Left ventricle myocardium superior (tissue), 1 donor: ENCODE data around the gene TBC1D5. TPM values are rescaled to one million over a fixed set of nuclear protein-coding genes. Genes with fewer than 3 reads are reported as not detected.
"Not testable (repeated sequence)": the region's sequence is repeated elsewhere in the genome, so short reads cannot be mapped to it uniquely, and the experiment has no call there.

Source experiments
- ATAC-seq: fragments of 200-7000 bp; cut with Tn5 transposase; one replicate; pipeline ENCODE4 v1.9.1; 2020; ENCODE audit warnings: mild to moderate bottlenecking, moderate library complexity
- DNase-seq: peaks from one replicate; pipeline ENCODE4 v3.0.0-alpha.2; 2020
- intact Hi-C: fragments of 100-400 bp; cut with micrococcal nuclease; formaldehyde crosslinking; loops from one replicate; pipeline ENCODE4 v1.11.0; 2022
- total RNA-seq: library from RNA; stranded (reverse); fragmentation: NEBNext Ultra II Directional; extraction: Animal tissue kit (Norgen Biotek cat#: 25700); gene quantifications from one replicate; pipeline ENCODE4 v1.2.1, GENCODE V29; 2021
- donor health status: DM: no; HTN: yes; CAD: no; lungs with severe emphysema.

TBC1D5 gene
- total RNA-seq, 1 donor from 2014 or later: 27.1 TPM

- ATAC-seq (peak; percentile 77), DNase-seq (peak; percentile 52)
- intact Hi-C loops: no loop called here
These were observed 12.0 kb downstream of the TBC1D5 start for GRCh38 chr3:17730318-17730967.

DNA sequence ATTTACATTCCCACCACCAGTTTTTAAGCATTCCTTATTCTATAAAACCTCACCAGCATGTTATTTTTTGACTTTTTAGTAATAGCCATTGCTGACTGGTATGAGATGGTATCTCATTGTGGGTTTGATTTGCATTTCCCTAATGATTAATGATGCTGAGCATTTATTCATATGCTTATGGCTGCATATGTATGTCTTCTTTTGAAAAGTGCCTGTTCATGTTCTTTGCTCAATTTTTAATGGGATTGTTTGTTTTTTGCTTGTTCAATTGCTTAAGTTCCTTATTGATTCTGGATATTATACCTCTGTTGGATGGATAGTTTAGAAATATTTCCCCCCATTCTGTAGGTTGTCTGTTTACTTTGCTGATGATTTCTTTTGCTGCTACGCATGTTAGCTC, 16.1 kb downstream of the TBC1D5 start:
- intact Hi-C loops: no loop called here
- no peak for ATAC-seq
- DNase-seq: no peak

DNA sequence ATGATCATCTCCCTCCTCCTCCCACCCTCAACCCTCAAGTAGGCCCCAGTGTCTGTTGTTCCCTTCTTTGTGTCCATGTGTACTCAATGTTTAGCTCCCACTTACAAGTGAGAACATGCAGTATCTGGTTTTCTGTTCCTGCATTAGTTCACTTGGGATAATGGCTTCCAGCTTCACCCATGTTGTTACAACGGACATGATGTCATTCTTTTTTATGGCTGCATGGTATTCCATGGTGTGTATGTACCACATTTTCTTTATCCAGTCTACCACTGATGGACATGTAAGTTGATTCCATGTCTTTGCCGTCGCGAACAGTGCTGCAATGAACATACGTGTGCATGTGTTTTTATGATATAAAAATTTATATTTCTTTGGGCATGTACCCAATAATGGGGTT, 16.6 kb downstream of the TBC1D5 start:
- intact Hi-C loops, ATAC-seq, DNase-seq: not testable (repeated sequence)

- ATAC-seq (no peak), DNase-seq (no peak)
- intact Hi-C loops: no loop called here
These were observed 17.5 kb downstream of the TBC1D5 start for GRCh38 chr3:17724948-17725347.

DNA sequence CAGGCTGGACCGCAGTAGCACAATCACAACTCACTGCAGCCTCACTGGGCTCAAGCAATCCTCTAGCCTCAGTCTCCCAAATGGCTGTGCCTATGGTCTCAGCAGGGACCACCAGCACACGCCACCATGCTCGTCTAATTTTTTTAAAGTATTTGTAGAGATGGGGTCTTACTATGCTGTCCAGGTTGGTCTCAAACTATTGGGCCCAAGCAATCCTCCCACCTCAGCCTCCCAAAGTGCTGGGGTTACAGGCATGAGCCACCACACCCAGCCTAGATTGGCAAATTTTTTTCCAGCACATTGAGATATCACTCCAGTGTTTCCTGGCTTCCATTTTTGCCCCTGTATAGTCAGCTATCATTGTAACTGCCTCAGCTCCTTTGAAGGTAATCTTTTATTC, 18.3 kb downstream of the TBC1D5 start:
- DNase-seq (no peak), ATAC-seq (no peak)
- intact Hi-C loops: no loop called here

DNA sequence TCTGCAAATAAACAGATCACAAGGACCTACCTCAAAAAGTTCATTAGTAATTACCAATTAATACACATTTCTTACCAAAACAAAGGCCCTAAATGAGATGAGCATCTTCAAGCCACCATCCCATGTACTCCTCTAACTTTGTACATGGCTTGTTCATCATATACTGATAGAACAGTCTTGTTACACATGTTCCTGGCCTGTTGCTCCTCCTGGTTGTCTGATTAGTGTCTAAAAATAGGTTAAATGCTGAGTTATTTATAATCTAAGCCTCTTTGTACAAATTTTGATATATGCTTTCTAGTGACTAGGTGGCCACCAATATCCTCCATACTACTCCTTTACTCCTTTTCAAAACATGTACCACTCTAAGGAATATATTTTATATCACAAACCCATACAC, 25.0 kb downstream of the TBC1D5 start:
- no peak for DNase-seq
- intact Hi-C loops: no loop called here
- ATAC-seq: peak; percentile 74

DNA sequence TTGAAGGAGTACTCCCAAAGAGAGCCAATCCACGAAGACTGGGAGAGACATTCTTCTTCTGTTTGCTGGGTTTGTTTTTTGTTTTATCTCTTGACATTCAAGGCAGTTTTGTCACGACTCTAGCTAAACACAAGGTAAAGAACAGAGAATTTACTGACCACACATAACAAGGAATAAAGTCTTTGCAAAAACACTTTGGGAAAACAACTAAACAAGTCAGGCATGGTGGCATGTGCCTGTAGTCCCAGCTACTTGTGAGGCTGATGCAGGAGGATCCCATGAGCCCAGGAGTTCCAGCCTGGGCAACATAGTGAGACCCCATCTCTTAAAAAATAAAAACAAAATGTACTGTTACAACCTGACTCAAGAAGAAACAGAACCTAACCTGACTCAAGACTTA, 28.0 kb downstream of the TBC1D5 start:
- DNase-seq (no peak), ATAC-seq (no peak)
- intact Hi-C loops: no loop called here

DNA sequence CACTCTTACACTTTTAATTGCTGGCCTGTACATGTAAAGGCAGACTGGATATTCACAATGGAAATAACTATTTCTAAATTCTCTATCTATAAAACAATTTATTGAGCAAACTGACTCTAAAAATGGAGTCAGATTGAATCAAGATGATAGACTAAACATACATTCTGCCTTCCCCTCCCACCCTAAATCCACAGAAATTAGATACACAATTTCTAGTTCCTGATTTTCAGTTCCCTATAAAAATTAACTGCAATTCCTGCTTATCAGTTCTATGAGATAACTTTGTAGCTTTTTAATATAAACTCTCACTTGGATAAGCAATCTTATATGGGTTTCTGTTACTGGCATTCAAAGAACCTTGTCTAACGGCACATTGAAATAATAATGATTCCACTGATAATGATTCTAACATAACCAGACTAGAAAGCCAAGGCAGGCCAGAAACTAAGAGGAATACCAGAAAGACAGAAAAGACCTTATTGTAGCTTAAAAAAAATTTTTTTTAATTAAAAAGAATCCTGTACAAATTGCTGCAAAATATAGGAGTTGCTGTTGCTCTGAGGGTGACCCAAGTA, 33.1 kb downstream of the TBC1D5 start:
- no peak for ATAC-seq
- DNase-seq: no peak
- intact Hi-C loops: no loop called here

GRCh38 chr3:17707813-17708543, 34.5 kb downstream of the TBC1D5 start:
- intact Hi-C loops: no loop called here
- no peak for ATAC-seq
- DNase-seq: no peak

DNA sequence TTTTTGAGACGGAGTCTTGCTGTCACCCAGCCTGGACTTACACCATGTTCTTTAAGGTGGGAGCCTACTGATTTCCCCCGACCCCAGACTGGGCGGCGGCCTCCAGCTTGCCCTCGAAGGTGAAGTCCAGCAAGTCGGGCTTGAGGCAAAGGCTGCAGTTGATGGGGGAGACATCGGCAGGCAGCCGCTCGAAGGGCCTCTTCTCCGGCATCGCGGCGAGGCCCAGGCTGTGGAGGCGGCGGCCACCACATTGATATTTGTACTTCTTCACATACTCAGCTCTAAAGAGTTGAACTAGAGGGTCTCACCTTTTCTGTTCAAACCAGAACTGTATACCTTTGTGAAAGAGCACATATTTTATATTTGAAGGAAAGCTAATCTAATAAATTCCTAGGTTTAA, 36.4 kb downstream of the TBC1D5 start:
- intact Hi-C loops, ATAC-seq, DNase-seq: not testable (repeated sequence)

GRCh38 chr3:17699815-17700214, 42.6 kb downstream of the TBC1D5 start:
- intact Hi-C loops, DNase-seq, ATAC-seq: not testable (repeated sequence)

- DNase-seq, intact Hi-C loops, ATAC-seq: not testable (repeated sequence)
These were observed 46.8 kb downstream of the TBC1D5 start for GRCh38 chr3:17695665-17696064.

DNA sequence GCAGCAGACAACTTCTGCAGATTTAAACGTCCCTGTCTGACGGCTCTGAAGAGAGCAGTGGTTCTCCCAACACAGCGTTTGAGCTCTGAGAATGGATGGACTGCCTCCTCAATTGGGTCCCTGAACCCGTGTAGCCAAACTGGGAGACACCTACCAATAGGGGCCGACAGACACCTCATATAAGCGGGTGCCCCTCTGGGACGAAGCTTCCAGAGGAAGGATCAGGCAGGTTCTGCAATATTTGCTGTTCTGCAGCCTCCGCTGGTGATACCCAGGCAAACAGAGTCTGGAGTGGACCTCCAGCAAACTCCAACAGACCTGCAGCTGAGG, 48.8 kb downstream of the TBC1D5 start:
- ATAC-seq, intact Hi-C loops, DNase-seq: not testable (repeated sequence)

DNA sequence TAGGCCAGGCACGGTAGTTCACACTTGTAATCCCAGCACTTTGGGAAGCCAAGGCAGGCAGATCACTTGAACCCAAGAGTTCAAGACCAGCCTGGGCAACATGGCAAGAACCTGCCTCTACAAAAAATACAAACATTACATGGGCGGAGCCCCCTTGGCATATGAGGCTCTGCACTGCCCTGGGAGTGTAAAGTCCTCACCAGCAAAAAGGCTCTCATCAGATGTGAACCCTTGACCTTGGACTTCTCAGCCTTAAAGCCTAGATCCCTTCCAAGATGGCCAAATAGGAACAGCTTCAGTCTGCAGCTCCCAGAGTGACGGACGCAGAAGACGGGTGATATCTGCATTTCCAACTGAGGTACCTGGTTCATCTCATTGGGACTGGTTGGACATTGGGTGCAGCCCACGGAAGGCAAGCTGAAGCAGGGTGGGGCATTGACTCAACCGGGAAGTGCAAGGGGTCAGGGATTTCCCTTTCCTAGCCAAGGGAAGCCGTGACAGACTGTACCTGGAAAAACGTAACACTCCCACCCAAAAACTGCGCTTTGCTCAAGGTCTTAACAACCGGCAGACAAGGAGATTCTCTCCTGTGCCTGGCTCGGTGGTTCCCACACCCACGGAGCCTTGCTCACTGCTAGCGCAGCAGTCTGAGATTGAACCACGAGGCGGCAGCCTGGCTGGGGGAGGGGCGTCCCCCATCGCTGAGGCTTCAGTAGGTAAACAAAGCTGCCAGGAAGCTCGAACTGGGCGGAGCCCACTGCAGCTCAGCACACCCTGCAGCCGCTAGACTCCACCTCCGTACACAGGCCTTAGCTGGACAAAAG, 49.4 kb downstream of the TBC1D5 start:
- ATAC-seq, DNase-seq, intact Hi-C loops: not testable (repeated sequence)

- intact Hi-C loops: no loop called here
- ATAC-seq (no peak), DNase-seq (no peak)
These were observed 54.9 kb downstream of the TBC1D5 start for GRCh38 chr3:17687566-17687965.

- peak; percentile 76 for ATAC-seq
- DNase-seq: no peak
- intact Hi-C loops: no loop called here
These were observed 55.8 kb downstream of the TBC1D5 start for GRCh38 chr3:17686613-17687012.

- DNase-seq (no peak), ATAC-seq (no peak)
- intact Hi-C loops: no loop called here
These were observed 58.8 kb downstream of the TBC1D5 start for GRCh38 chr3:17683542-17684207.

- DNase-seq: no peak
- intact Hi-C loops: no loop called here
- ATAC-seq: no peak
These were observed 61.9 kb downstream of the TBC1D5 start for GRCh38 chr3:17680530-17680929.

GRCh38 chr3:17678116-17678741, 64.2 kb downstream of the TBC1D5 start:
- DNase-seq (no peak), ATAC-seq (no peak)
- intact Hi-C loops: no loop called here
